Measurements from ENCODE around the gene GDF11. TPM values are rescaled to one million over a fixed set of nuclear protein-coding genes. Genes with fewer than 3 reads are reported as not detected.

GDF11 gene
- polyA plus RNA-seq, 2 of the 4 experiments (the other 2 are of a cell fraction) = 1.2 to 3.6 TPM

- ATAC-seq (no peak), DNase-seq (ENCODE audit: low read depth in 1 of 2, low spot score in 1 of 2) (no peak), FAIRE-seq (no peak)
- Histone ChIP-seq H3K27ac (no peak overlapping the region), H3K4me1 (peaks cover 24% of the 10 kb centered on the region; the same call in 2 of the 3 replicates), H3K4me2 (no peak overlapping the region), H3K4me3 (no peak overlapping the region), H3K9me3 (no peaks in the 10 kb centered on the region)
- ChIA-PET CTCF (interaction anchor here (0.6 to 14.4 kb wide), 8 partner anchors 8 to 181 kb away, joined by 3 to 137 read pairs (median 3); partner anchors contain the start of genes ORMDL2, PYM1 and SARNP), POLR2A (no interaction called here)
- TF ChIP-seq HOXA7 (CRISPR knock-in tag; IDR thresholded peaks at IDR 0.05) (no peak), NR3C1 (IDR thresholded peaks at IDR 0.05) (no peak), RARB (CRISPR knock-in tag; IDR thresholded peaks at IDR 0.05) (no peak), RAD21 (conservative IDR thresholded peaks at IDR 0.05 in 1 of 2, IDR thresholded peaks at IDR 0.05 in 1 of 2) (no peak), JUNB (IDR thresholded peaks at IDR 0.05) (no peak), EHMT2 (IDR thresholded peaks at IDR 0.05; ENCODE audit: low read depth) (no peak), TFCP2L1 (CRISPR knock-in tag; IDR thresholded peaks at IDR 0.05) (no peak), GATA3 (IDR thresholded peaks at IDR 0.05; ENCODE audit: borderline replicate concordance) (no peak), EP300 (IDR thresholded peaks at IDR 0.05) (no peak), CHD2 (IDR thresholded peaks at IDR 0.05; ENCODE audit: low read length, partially characterized antibody) (no peak), SMC3 (IDR thresholded peaks at IDR 0.05) (no peak), REST (IDR thresholded peaks at IDR 0.05) (no peak), CBX8 (IDR thresholded peaks at IDR 0.05) (no peak), POLR2AphosphoS2 (conservative IDR thresholded peaks at IDR 0.05; ENCODE audit: low read length) (no peak), FOXS1 (CRISPR knock-in tag; IDR thresholded peaks at IDR 0.05) (no peak), JUN (IDR thresholded peaks at IDR 0.05) (no peak)
- TF ChIP-seq, protein P1, sequence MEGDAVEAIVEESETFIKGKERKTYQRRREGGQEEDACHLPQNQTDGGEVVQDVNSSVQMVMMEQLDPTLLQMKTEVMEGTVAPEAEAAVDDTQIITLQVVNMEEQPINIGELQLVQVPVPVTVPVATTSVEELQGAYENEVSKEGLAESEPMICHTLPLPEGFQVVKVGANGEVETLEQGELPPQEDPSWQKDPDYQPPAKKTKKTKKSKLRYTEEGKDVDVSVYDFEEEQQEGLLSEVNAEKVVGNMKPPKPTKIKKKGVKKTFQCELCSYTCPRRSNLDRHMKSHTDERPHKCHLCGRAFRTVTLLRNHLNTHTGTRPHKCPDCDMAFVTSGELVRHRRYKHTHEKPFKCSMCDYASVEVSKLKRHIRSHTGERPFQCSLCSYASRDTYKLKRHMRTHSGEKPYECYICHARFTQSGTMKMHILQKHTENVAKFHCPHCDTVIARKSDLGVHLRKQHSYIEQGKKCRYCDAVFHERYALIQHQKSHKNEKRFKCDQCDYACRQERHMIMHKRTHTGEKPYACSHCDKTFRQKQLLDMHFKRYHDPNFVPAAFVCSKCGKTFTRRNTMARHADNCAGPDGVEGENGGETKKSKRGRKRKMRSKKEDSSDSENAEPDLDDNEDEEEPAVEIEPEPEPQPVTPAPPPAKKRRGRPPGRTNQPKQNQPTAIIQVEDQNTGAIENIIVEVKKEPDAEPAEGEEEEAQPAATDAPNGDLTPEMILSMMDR (IDR thresholded peaks at IDR 0.05) = no peak
- TF ChIP-seq, protein P2, sequence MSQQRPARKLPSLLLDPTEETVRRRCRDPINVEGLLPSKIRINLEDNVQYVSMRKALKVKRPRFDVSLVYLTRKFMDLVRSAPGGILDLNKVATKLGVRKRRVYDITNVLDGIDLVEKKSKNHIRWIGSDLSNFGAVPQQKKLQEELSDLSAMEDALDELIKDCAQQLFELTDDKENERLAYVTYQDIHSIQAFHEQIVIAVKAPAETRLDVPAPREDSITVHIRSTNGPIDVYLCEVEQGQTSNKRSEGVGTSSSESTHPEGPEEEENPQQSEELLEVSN (IDR thresholded peaks at IDR 0.05; ENCODE audit: borderline replicate concordance, low read depth) = no peak
Observed at GRCh38 chr12:55746913-55747231, 4.0 kb downstream of the GDF11 start.

GRCh38 chr12:55748230-55748993, 5.5 kb downstream of the GDF11 start:
- ChIA-PET POLR2A (no interaction called here), CTCF (interaction anchor here (0.6 to 14.4 kb wide), 7 partner anchors 11 to 324 kb away, joined by 3 to 137 read pairs (median 3); partner anchors contain the start of gene PYM1)
- ATAC-seq = no peak
- Histone ChIP-seq H3K4me1 (peaks cover 20% of the 10 kb centered on the region; the same call in 2 of the 3 replicates), H3K9me3 (no peaks in the 10 kb centered on the region), H3K4me3 (no peak overlapping the region), H3K27ac (no peak overlapping the region), H3K4me2 (no peak overlapping the region)
- FAIRE-seq = no peak
- DNase-seq (ENCODE audit: low read depth in 1 of 2, low spot score in 1 of 2) = no peak
- WGBS (ENCODE audit: missing lambda C conversion rate) = 93% methylated on average over 18 of the region's 18 CpGs
- TF ChIP-seq CBX2 (IDR thresholded peaks at IDR 0.05; ENCODE audit: borderline replicate concordance, low read depth) (no peak), POLR2AphosphoS2 (conservative IDR thresholded peaks at IDR 0.05; ENCODE audit: low read length) (no peak), EHF (CRISPR knock-in tag; IDR thresholded peaks at IDR 0.05) (no peak), HEYL (CRISPR knock-in tag; IDR thresholded peaks at IDR 0.05) (no peak), ATOH8 (CRISPR knock-in tag; IDR thresholded peaks at IDR 0.05; ENCODE audit: low read depth) (no peak), RNF2 (IDR thresholded peaks at IDR 0.05; ENCODE audit: borderline replicate concordance, low read depth) (no peak), HOXB5 (CRISPR knock-in tag; IDR thresholded peaks at IDR 0.05) (no peak), EHMT2 (IDR thresholded peaks at IDR 0.05; ENCODE audit: low read depth) (no peak), TFCP2L1 (CRISPR knock-in tag; IDR thresholded peaks at IDR 0.05) (no peak), KDM5A (IDR thresholded peaks at IDR 0.05) (no peak), MYC (IDR thresholded peaks at IDR 0.05; ENCODE audit: borderline replicate concordance, low read length) (no peak), MAZ (IDR thresholded peaks at IDR 0.05; ENCODE audit: borderline replicate concordance, low read depth, low read length) (no peak)
- TF ChIP-seq, protein P1 (IDR thresholded peaks at IDR 0.05) = no peak
- TF ChIP-seq, protein P2 (IDR thresholded peaks at IDR 0.05; ENCODE audit: borderline replicate concordance, low read depth) = no peak
